Hematopoietic multipotent progenitor cell treated with erythropoietin and hydrocortisone succinate and interleukin-3 and kit ligand, for 17 days (in vitro differentiated cells): ENCODE results near the gene ANKRD36C.
A peak's percentile ranks its signal among the peaks of the same experiment; 100 is the strongest.
"Not testable (repeated sequence)": the region's sequence is repeated elsewhere in the genome, so short reads cannot be mapped to it uniquely, and the experiment has no call there.

Experiments
- DNase-seq: peaks from one replicate; pipeline ENCODE4 v3.0.0-alpha.2; 2015; ENCODE audit warnings: low spot score

Gene ANKRD36C

DNA sequence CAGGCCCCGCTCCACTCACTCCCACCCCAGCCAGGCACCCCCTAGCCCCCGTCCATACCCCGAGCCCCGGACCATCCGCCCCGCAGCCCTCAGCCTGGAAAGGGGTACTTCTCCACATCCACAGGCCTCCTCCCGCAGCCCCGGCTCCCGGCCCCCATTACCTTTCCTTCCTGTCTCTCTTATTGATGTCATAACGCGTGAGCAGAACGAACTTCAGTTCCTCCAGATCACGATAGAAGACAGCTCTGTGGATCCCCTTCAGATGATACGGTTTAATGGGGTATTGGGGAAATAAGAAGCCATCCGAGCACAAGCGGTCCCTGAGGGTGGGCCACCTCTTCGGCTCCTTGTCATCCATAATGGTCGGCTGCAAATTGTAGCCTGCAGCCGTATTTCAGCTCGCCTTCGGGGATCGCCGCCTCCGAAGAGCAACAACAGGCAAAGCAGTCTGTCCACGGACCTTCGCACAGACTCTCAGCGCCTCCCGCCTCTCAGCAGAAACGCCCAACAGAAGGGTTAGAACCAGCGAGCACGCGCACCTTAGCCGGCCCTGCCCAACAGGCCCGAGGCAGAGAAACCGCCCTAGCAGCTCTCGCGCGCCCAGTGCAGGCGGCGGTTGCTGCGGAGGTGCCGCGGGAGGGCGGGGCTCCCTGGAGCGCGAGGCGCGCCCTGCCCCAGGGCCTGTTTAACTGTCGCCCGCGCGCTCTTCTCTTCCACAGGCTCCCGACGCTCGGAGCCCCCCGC is at the start of gene ANKRD36C:
Gene ANKRD36C, minus strand, starts transcription at position 474 of the 744 bp plus-strand sequence. Its CDS starts 116 bp downstream, at position 358.
- DNase-seq = peak; percentile 23

DNA sequence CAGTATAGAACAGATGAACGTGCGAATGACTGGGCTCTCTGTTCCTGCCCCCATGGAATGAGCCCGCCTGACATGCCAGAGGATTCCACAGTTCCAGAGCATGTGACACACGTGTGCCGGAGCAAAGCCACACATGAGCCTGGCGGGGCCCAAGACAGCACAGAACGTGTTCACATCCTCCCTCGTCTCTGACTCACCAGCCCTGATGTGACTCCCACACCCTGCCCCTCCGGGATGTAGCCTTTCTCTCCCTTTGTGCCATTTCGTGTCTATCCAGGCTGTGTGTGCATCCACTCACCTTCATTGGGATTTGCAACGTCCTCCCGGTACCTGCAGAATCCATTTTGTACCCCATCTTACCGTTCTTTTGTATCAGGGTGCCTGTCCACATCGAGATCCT is 43.9 kb upstream of the ANKRD36C start:
- not testable (repeated sequence) for DNase-seq

DNA sequence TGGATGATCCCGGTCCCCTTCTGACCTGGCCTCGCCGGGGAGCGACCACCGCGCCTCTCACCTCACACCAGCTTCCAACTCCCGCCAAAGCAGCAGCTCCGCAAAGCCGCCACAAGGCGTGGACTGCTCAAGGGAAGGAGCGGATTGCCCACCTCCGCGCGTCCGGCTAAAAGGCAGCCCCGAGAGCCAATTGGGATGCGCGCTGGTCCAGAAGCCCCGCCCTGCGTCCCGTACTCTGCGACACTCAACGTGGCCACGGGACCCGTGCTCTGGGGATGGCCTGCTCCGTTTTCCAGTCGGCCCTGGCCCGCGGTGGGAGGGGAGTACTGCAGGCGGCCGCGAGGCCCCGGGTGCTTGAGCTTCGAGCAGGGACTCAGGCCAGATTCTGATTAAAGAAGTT is 43.2 kb upstream of the ANKRD36C start, which contains the start of gene GPAT2:
Gene GPAT2, minus strand, starts transcription at position 125 of the 400 bp plus-strand sequence. CDS start 2,557 bp downstream, outside the sequence.
- DNase-seq = not testable (repeated sequence)

DNA sequence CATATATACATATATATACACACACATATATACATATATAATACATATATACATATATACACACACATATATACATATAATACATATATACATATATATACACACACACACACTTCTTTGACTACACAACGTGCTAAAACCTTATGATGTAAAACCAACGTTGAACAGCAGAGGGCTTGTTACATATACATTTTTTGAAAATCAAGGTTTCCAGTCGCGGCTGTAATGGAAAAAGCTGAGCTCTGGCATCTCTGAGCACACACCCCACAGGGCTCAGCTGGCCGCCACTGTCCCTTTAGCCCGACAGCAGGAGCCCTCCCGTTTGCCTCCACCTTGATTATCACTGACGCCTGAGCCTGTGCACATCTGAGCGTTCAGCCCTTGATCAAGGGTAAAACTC is 42.4 kb upstream of the ANKRD36C start:
- DNase-seq = not testable (repeated sequence)

DNA sequence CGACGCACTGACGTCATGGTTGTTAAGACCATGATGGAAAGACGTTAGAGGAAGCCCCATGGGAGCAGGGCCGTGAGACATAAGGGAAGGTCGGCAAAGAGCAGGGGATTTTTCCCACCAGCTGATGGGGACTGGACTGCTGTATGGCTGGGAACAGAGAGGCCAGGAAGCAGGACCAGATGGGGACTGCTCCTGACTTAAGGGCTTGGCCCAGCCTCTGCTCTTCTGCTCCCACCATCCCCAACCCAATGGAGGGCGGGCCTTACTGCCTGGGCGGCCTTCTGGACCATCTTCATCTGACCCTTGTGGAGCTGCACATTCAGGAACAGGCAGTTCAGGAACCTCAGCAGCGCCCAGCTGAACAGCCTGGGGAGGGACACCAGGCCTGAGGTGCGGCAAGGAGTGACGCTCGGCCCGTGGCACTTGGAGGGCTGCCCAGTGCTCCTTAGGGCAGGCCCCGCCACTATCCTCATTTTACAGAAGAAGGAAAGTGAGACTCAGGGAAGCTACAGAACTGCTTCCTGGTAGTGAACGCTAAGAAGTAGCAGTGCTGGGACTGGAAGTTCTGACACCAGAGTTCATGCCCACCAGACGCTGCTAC is 36.2 kb upstream of the ANKRD36C start:
- not testable (repeated sequence) for DNase-seq

DNA sequence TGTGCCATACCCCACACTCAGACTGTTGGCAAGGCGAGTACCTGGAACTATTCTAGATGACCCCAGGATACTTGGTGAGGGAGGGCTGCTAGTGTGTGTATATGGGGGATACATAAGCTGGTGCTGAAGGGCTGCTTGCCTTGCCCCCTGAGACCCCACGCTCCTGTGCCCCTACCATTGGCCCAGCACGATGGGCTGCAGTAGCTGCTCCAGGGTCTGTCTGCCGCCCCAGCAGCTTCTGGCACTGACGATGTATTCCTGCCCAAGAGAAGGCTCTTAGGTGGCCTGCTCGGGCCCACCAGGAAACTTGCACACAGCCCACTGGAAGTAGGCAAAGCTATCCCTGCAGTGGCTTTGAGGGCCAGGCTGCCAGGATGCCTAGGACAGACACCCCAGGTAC is 34.1 kb upstream of the ANKRD36C start:
- not testable (repeated sequence) for DNase-seq

DNA sequence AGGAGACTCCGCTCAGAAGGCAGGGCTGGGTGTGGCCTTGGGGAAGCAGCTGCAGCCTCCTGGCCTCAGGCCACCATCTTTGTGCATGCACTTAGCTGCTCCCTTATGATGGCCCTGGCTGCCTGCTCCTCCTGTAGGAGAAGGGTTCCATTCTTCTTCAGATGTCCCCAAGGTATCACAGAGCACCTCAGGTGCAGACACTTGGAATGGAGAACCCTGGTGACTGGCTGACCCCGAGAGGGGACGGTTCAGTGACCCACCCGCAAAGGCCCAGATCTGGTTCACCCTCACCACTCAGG is 33.5 kb upstream of the ANKRD36C start:
- DNase-seq = no peak

DNA sequence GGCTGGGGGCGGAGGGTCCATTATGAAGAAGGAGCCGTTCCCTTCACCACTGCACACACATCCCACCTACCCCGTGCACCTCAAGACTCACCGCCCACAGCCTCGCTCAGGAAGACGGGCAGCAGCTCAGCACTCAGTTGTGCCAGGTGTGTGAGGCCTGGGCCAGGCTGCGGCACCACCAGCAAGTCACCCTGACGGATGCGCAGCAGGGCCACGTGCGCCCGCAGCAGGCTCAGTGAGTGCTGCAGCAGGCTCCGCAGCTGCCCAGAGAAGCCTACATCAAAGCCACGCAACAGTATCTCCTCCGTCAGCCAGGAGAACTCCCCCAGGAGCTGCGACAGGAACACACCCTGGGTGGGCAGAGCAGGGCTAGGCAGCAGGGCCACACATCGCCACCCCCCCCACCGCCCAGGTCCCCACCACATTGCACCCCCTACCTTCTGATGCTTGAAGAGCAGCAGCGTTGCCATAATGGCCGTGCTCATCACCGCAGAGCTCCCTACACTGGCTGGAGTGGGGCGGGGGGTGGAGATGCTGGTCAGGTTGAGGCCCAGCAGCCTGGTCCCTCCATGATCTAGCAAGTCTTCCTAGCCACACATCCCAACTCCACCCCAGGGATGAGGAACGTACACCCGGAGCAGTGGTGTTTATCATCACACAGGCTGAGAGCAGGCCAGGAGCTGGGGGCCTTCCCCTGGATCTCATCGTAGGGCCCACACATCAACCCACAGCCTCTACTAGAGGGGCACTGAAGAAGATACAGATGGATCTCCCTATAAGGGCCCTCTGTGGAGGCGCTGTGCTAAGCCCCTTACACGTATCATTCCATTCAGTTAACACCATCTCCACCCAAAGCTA is 32.9 kb upstream of the ANKRD36C start:
- no peak for DNase-seq

DNA sequence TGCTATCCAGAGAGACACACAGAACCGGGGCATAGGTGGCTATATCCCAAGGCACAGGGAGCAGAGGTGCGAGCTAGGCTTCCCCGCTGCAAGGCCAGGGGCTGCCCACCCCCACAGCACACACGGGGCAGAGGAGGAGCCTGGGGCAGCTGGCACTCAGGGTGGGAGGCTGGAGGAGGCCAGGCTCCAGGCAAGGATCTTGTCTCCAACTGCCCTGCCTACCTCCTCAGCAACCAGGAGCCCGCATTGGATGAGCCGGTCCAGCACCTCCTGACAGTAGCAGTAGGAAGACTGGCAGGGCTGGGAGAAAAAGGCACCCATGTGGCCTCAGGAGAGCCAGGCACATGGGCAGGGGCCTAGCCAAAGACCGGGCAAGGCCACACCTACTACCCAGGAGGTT is 32.1 kb upstream of the ANKRD36C start:
- not testable (repeated sequence) for DNase-seq

DNA sequence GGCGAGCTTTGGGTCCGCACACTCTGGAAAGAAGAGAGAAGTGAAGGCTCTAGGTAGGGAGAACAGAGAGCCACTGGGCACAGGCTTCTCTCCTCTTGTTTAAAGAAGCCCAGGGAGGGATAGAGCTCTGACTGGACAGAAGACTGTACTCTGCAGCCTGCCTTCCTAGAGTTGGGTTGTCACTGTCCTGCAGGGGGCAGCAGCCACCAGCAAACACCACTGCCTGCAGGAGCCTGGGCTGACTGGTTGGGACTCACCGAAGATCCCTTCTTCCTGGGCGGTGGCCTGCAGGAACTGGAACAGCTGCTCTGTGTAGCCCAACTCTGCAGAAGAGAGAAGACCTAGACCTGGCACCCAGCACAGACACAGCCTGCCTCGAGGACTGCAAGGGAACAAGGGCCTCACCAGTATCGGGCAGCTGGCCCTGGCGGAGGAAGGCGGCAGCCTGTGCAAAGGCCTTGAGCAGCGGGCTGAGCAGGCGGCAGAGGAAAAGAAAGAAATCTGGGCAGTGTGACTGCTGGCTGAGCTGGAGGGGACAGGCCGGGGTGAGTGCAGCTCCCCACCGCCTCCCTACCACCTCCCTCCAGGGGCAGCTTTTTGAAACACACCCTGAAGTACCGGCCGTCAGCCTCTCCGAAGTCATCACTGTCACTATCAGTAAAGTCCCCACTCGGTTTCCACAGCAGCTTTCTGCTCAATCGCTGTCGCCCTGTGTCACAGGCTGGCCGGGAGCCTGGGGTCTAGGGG is 31.2 kb upstream of the ANKRD36C start:
- DNase-seq = peak; percentile 70

DNA sequence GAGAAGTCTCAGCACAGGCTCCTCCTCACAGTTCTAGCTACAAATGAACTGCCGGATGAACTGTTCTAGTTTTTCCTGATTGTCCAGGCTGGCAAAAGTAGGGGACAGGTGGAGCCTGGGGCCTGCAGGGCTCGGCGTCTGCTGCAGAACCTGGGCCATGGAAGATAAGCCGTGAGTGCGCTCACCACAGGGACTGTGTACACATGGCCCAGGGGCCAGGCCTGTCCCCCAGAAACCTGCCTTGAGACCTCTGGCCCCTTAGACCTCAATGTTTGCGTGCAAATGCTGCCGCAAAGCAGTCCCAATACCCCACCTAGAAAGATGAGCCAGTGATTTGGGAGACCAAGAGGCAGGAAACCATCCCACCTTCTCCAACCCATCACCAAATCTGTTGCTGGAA is 30.5 kb upstream of the ANKRD36C start:
- DNase-seq = not testable (repeated sequence)

DNA sequence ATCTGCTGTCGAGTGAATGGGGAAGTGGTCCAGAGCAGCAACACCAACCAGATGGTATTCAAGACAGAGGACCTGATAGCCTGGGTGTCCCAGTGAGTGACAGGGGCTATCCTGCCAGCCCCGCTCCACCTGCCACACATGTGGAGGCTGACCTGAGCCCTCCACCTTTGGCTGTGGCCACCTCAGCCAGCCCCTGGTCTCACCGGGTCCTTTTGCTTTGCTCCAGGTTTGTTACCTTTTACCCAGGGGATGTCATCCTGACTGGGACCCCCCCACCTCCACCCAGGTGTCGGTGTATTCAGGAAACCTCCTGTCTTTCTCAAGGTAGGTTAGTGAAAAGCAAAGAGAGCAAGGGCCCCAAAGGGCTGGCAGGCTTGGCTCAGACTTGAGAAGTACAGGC is 29.5 kb upstream of the ANKRD36C start:
- not testable (repeated sequence) for DNase-seq

DNA sequence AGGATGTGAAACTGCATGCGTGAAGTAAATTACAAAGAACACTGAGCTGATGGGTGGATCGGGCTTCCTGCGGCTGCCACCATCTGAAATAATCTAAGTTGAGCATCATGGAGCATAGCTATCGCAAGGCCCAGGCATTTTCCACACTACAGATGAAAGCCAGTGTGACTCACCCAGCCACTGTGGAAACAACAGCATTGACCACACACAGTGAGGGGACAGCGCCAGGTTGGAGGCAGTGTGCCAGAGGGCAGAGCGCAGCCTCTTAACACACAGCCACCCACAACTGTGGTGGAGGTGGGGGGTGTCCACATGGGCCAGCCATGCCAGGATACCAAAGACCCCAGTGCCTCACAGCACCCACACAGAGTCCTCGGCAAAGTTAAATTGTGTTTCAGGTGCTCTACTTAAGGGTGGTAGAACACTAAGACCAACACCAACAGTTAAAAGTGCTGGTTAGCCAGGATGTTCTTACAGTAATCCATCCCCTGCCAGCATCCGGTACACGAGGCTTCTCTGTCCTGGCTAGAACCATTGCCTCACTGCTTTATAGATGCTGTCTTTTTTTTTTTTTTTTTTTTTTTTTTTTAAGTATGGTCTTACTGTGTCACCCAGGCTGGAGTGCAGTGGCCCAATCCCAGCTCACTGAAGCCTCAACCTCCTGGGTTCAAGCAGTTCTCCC is 28.4 kb upstream of the ANKRD36C start:
- DNase-seq = not testable (repeated sequence)

DNA sequence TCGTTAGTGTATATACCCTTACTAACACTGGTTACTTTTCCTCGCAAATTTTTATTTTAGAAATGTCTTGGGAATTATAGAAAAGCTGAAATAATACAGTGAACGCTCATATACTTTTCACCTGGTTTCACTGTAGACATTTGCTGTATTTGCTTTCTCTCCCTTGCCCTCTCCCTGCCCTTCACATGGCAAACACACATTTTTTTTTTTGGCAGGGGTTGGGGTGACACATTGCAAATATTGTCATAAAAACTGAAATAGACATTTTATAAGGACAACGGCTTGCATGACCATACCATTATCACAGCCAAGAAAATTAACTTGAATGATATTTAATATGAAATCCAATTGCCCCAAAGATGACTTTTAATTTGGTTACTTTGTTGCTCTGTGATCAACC is 24.7 kb upstream of the ANKRD36C start:
- DNase-seq = not testable (repeated sequence)

DNA sequence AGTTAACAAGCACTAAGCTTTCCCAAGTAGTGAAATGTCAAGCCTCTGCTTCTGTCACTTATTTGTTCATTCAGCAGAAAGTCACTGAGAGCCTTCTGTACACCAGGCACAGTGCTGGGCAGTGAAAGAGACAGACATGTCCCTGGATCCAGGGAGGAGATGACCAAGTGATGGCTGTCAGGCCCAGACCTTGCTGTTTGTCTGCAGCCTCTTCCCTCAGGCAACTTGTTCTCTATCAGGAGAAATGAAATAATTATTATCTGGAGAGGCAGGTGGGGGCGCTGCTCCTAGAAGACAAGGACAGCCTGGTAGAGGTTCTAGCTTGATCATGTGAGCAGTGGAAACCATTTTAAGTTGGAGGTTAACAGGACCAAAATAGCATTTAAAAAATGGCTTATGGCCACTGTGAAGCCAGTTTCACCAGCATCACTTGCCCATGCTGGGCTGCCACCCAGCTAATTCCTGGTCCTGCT is 21.2 kb upstream of the ANKRD36C start:
- DNase-seq = not testable (repeated sequence)

DNA sequence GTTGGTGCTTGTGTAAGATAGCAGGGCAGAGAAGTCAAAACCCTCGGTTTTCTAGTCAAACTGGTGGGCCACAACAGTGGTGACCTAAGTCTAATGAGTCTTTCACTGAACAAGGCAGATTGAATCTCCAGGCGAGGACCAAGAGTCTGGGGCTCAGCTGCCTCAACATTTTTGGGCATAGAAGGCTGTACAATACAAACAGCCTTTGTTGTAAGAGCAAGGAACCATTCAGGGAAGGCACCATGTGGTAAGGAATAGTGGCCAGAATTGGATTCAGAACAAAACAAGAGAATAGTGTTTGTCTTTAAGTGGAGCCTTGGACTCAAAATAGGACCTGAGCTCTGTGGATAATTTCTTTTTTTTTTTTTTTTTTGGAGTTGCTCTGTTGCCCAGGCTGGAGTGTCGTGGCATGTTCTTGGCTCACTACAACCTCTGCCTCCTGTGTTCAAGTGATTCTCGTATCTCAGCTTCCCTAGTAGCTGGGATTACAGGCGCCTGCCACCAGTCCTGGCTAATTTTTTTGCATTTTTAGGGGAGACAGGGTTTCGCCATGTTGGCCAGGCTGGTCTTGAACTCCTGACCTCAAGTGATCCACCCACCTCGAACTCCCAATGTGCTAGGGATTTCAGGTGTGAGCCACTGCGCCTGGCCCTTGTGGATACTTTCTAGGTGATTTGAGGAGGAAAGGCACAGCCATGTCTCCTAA is 20.6 kb upstream of the ANKRD36C start:
- DNase-seq = not testable (repeated sequence)

DNA sequence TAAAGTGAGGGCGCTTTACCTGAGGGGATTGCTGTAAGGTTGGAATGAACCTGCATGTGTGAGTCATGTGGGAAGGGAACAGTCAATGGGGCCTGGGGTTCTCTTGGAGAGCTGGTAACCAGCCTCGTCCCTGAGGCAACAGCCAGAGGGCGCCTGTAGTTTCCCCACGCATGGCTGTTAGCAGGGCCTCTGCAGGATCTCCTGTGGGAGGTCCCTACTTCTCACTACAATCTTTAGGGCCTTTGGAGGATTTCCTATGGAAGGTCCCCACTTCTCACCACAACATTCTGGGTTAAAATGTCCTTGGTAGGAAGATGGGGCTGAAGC is 19.5 kb upstream of the ANKRD36C start:
- not testable (repeated sequence) for DNase-seq

DNA sequence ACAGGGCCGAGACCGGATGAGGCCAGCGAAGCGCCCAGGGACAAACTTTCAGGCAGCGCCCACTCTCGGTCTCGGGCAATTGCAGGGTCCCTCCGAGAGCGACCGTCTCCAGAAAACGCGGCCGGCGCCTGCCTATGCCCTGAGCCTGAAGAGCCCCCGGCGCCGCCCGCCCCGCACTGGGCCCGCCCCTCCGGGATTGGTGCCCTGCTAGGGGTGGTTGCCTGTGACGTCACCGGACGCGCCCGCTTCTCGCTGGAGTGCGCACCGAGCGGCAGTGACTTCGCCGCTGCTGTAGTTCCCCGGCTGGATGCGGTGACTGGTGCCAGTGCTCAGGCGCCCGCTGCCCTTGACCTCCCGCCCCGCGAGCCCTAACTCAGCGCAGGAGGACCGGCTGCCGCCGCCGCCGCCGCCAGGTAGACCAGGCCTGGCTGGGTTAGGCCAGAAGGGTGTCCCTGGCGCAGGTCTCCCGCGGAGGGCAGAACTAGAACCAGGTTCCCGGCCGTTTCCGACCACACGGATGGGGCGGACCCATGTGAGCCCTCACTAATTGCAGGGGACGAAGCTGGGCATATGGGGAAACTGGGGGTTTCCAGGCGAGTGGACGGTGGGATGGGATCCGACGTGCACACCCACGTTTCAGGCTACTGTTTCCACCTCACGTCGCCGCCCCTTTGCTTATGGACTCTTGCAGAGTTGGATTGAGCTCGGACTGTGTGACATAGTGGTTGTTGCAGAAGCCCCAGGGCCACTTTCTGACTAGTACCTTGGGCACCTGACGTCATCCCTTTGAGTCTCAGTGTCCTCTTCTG is 18.9 kb upstream of the ANKRD36C start:
- peak; percentile 77 for DNase-seq

DNA sequence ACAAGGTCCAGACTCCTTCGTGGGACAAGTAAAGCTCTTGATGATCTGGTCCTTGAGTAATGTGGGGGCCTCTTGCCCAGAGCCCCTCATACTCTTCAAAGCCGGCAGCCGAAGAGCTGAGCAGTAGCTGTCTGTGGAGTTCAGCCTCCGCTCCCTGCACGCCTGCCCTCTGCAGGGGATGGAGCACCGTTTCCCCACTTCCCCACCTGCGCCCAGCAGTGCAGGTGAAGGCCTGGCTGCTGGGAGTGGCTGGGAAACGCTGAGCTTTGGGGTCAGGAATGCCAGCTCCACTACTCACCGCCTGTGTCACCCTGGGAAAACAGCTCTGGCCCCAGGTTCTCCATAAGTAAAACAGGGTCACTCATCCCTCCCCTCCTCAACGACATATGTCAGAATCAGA is 18.2 kb upstream of the ANKRD36C start:
- DNase-seq = not testable (repeated sequence)

DNA sequence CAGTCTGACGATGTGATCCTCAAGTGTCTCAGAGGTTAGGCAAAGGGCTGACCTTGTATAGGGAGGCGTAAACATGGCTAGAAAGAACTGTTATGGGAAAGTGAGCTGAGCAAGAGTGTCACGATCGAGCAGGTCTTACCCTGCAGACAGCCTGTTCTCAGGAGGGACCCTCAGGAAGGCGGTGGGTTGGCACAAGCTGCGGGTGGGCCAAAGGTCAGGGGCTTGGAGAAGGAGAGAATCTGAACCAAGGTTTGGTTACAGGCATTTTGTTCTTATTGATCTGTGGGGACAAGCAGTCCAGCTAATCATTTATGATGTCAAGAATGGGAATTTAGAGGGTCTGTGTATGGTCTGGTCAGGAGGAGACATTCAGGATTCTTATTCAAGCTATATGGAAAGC is 16.4 kb upstream of the ANKRD36C start:
- DNase-seq = not testable (repeated sequence)
